H1 (cell line): ENCODE measurements around the gene SF3B3. TPM values are rescaled to one million over a fixed set of nuclear protein-coding genes. Genes with fewer than 3 reads are reported as not detected.

Experiments used
- CTCF ChIA-PET: fragments of 300-600 bp; sonication (Branson Sonifier 250); formaldehyde crosslinking; loops from one replicate; lab custom pipeline; 2021; ENCODE audit not compliant: partially characterized antibody; lab: Charles Lee
- POLR2A ChIA-PET: fragments of 300-600 bp; sonication (Branson Sonifier 250); formaldehyde crosslinking; loops from one replicate; lab custom pipeline; 2021; ENCODE audit warnings: inconsistent platforms; ENCODE audit not compliant: partially characterized antibody; lab: Charles Lee
- DNase-seq, 2 experiments: peaks; one replicate each; pipeline versions ENCODE4 v3.0.0 to v3.0.0-alpha.2; 2010 to 2022; ENCODE audit warnings: low spot score in 2 of 2, low read depth in 1 of 2, mixed read lengths in 1 of 2
- FAIRE-seq: peaks from 2 replicates; lab custom pipeline; 2011; peaks lifted over from hg19 to GRCh38; lab: Jason Lieb, UNC
- H2AFZ ChIP-seq: 2 replicates; pipeline ENCODE4 v1.8.1; 2012; ENCODE audit warnings: low read length, inconsistent platforms
- H2AK5ac ChIP-seq: 2 replicates; pipeline ENCODE4 v1.6.1; 2013; ENCODE audit warnings: low read depth, low read length
- H2BK120ac ChIP-seq: replicated peaks from 2 replicates; pipeline ENCODE3; 2013; ENCODE audit warnings: low read depth, low read length, inconsistent platforms
- H2BK12ac ChIP-seq: 2 replicates; pipeline ENCODE4 v1.6.1; 2013; ENCODE audit warnings: low read depth, low read length
- H2BK15ac ChIP-seq: 2 replicates; pipeline ENCODE4 v1.6.1; 2013; ENCODE audit warnings: low read length
- H2BK20ac ChIP-seq: 2 replicates; pipeline ENCODE4 v1.6.1; 2013; ENCODE audit warnings: low read length
- H2BK5ac ChIP-seq: 2 replicates; pipeline ENCODE4 v1.6.1; 2013; ENCODE audit warnings: low read depth, low read length
- H3K14ac ChIP-seq: 2 replicates; pipeline ENCODE4 v1.6.1; 2013; ENCODE audit warnings: inconsistent platforms; ENCODE audit not compliant: insufficient read length
- H3K18ac ChIP-seq: 2 replicates; pipeline ENCODE4 v1.6.1; 2013; ENCODE audit warnings: low read length; ENCODE audit errors: extremely low read depth
- H3K23ac ChIP-seq: 2 replicates; pipeline ENCODE4 v1.6.1; 2013; ENCODE audit warnings: inconsistent platforms; ENCODE audit not compliant: insufficient read length
- H3K23me2 ChIP-seq: 2 replicates; pipeline ENCODE4 v1.6.1; 2013; ENCODE audit warnings: low read depth, low read length
- H3K27ac ChIP-seq: 2 replicates; pipeline ENCODE4 v1.6.1; 2011; ENCODE audit warnings: low read depth, low read length, inconsistent platforms
- H3K27me3 ChIP-seq, 4 experiments: replicated peaks in 1 of 4; 1 replicate in 1 of 4; 2 replicates in 3 of 4; pipeline versions ENCODE4 v1.6.1 to v1.8.1; 2011 to 2013; ENCODE audit warnings: low read length in 3 of 4, mild to moderate bottlenecking in 3 of 4, inconsistent platforms in 2 of 4, mixed read lengths in 2 of 4, moderate library complexity in 1 of 4; ENCODE audit not compliant: control insufficient read depth in 3 of 4, insufficient read depth in 3 of 4; ENCODE audit errors: extremely low read depth in 1 of 4
- H3K36me3 ChIP-seq, 4 experiments: 2 replicates each; pipeline versions ENCODE4 v1.6.1 to v1.8.1; 2011 to 2013; ENCODE audit warnings: mild to moderate bottlenecking in 4 of 4, low read length in 3 of 4, moderate library complexity in 2 of 4, control low read depth in 1 of 4, inconsistent platforms in 1 of 4; ENCODE audit not compliant: insufficient read depth in 4 of 4, control insufficient read depth in 2 of 4
- H3K4ac ChIP-seq: replicated peaks from 2 replicates; pipeline ENCODE3; 2013; ENCODE audit warnings: low read length, low read depth, mixed read lengths, inconsistent platforms; ENCODE audit not compliant: insufficient read length
- H3K4me1 ChIP-seq, 4 experiments: replicated peaks in 1 of 4; 1 replicate in 1 of 4; 2 replicates in 3 of 4; pipeline versions ENCODE4 v1.6.1 to v1.8.1; 2011 to 2013; ENCODE audit warnings: low read length in 3 of 4, inconsistent platforms in 2 of 4, mixed read lengths in 1 of 4; ENCODE audit not compliant: insufficient read depth in 4 of 4, control insufficient read depth in 3 of 4
- H3K4me2 ChIP-seq, 2 experiments: 2 replicates each; pipeline versions ENCODE4 v1.6.1 to v1.8.1; 2011 to 2013; ENCODE audit warnings: low read depth in 2 of 2, low read length in 2 of 2, control low read depth in 1 of 2, inconsistent platforms in 1 of 2, mild to moderate bottlenecking in 1 of 2; ENCODE audit not compliant: insufficient read depth in 1 of 2
- H3K4me3 ChIP-seq, 4 experiments: fragments of 200-600, 300-600 bp in 1 of 4; sonication (generic), shearing (Covaris generic), sonication (Bioruptor Twin) in 1 of 4; 2 replicates each; pipeline versions ENCODE4 v1.5.1 to v1.8.1; 2011 to 2016; ENCODE audit warnings: low read length in 4 of 4, low read depth in 3 of 4, control low read depth in 2 of 4, inconsistent platforms in 2 of 4, mild to moderate bottlenecking in 2 of 4, mixed read lengths in 1 of 4, moderate library complexity in 1 of 4; ENCODE audit not compliant: insufficient read depth in 2 of 4; ENCODE audit errors: extremely low read depth in 1 of 4
- H3K56ac ChIP-seq: replicated peaks from 2 replicates; pipeline ENCODE3; 2013; ENCODE audit warnings: low read depth, mild to moderate bottlenecking, mixed read lengths, low read length, inconsistent platforms; ENCODE audit not compliant: insufficient read length
- H3K79me1 ChIP-seq: 2 replicates; pipeline ENCODE4 v1.6.1; 2013; ENCODE audit warnings: low read depth, low read length, control low read depth
- H3K79me2 ChIP-seq, 2 experiments: 2 replicates each; pipeline versions ENCODE4 v1.6.1 to v1.8.1; 2012 to 2013; ENCODE audit warnings: low read length in 2 of 2, mild to moderate bottlenecking in 2 of 2, inconsistent platforms in 1 of 2; ENCODE audit not compliant: insufficient read depth in 2 of 2, control insufficient read depth in 1 of 2
- H3K9ac ChIP-seq, 4 experiments: replicated peaks in 1 of 4; 1 replicate in 1 of 4; 2 replicates in 3 of 4; pipeline versions ENCODE4 v1.6.1 to v1.8.1; 2011 to 2013; ENCODE audit warnings: low read depth in 3 of 4, low read length in 3 of 4, control low read depth in 2 of 4, mild to moderate bottlenecking in 2 of 4, moderate library complexity in 2 of 4, inconsistent platforms in 1 of 4; ENCODE audit errors: extremely low read depth in 1 of 4
- H3K9me3 ChIP-seq, 2 experiments: 2 replicates each; pipeline versions ENCODE4 v1.6.1 to v1.8.1; 2012 to 2013; ENCODE audit warnings: mild to moderate bottlenecking in 2 of 2, moderate library complexity in 2 of 2, control low read depth in 1 of 2, inconsistent platforms in 1 of 2, low read depth in 1 of 2, low read length in 1 of 2, mixed read lengths in 1 of 2; ENCODE audit not compliant: insufficient read depth in 2 of 2
- H4K20me1 ChIP-seq, 2 experiments: replicated peaks in 1 of 2; 2 replicates each; pipeline versions ENCODE3 to v1.8.1; 2011 to 2013; ENCODE audit warnings: inconsistent platforms in 2 of 2, low read length in 2 of 2, mild to moderate bottlenecking in 1 of 2; ENCODE audit not compliant: insufficient read depth in 2 of 2, control insufficient read depth in 1 of 2
- H4K5ac ChIP-seq: 2 replicates; pipeline ENCODE4 v1.6.1; 2013; ENCODE audit warnings: low read length, low read depth, mixed read lengths, inconsistent platforms; ENCODE audit not compliant: insufficient read length
- H4K8ac ChIP-seq: 2 replicates; pipeline ENCODE4 v1.8.0; 2013; ENCODE audit warnings: mild to moderate bottlenecking, moderate library complexity, low read length, inconsistent platforms; ENCODE audit not compliant: insufficient read depth; ENCODE audit errors: extremely low read depth
- H4K91ac ChIP-seq: replicated peaks from 2 replicates; pipeline ENCODE3; 2013; ENCODE audit warnings: low read length, mixed read lengths, inconsistent platforms; ENCODE audit not compliant: insufficient read length
- CHD1 ChIP-seq: IDR thresholded peaks from 2 replicates; pipeline ENCODE4 v1.6.1; 2012; ENCODE audit warnings: low read depth, low read length, improper control_type of control experiment
- CTBP2 ChIP-seq: IDR thresholded peaks from 2 replicates; pipeline ENCODE4 v1.7.0; 2011; ENCODE audit warnings: borderline replicate concordance, mild to moderate bottlenecking, moderate library complexity, mixed read lengths, low read length; ENCODE audit not compliant: insufficient read depth, insufficient read length
- FOSL1 ChIP-seq: IDR thresholded peaks from 2 replicates; pipeline ENCODE4 v1.6.1; 2011; ENCODE audit warnings: mild to moderate bottlenecking, low read depth, low read length, moderate library complexity; ENCODE audit not compliant: insufficient read depth
- GABPA ChIP-seq: IDR thresholded peaks from 2 replicates; pipeline ENCODE4 v1.6.1; 2011; ENCODE audit warnings: mild to moderate bottlenecking, low read length, moderate library complexity, borderline replicate concordance; ENCODE audit not compliant: insufficient read depth
- KDM5A ChIP-seq: fragments of 200-600 bp; IDR thresholded peaks from 2 replicates; pipeline ENCODE4 v1.7.1; 2012; ENCODE audit warnings: mild to moderate bottlenecking, low read length, inconsistent platforms, mixed read lengths
- MAFK ChIP-seq: IDR thresholded peaks from 2 replicates; pipeline ENCODE4 v1.6.1; 2012; ENCODE audit warnings: low read depth, mild to moderate bottlenecking, improper control_type of control experiment, low read length
- NANOG ChIP-seq: IDR thresholded peaks from 2 replicates; pipeline ENCODE4 v1.6.1; 2011; ENCODE audit warnings: low read length, low read depth, mild to moderate bottlenecking, inconsistent platforms; ENCODE audit not compliant: insufficient read depth, poor library complexity, severe bottlenecking
- POLR2A ChIP-seq, 2 experiments: IDR thresholded peaks; 1 replicate in 1 of 2; 2 replicates in 1 of 2; pipeline ENCODE4 v1.6.1; 2011; ENCODE audit warnings: low read depth in 2 of 2, low read length in 2 of 2, mild to moderate bottlenecking in 2 of 2; ENCODE audit errors: control extremely low read depth in 1 of 2
- RXRA ChIP-seq: IDR thresholded peaks from 2 replicates; pipeline ENCODE4 v1.6.1; 2011; ENCODE audit warnings: low read depth, mild to moderate bottlenecking, low read length, moderate library complexity; ENCODE audit not compliant: insufficient read depth
- SIN3A ChIP-seq, 2 experiments: IDR thresholded peaks in 1 of 2; conservative IDR thresholded peaks in 1 of 2; 2 replicates each; pipeline ENCODE4 v1.6.1; 2011 to 2012; ENCODE audit warnings: low read length in 2 of 2, improper control_type of control experiment in 1 of 2, low read depth in 1 of 2, mild to moderate bottlenecking in 1 of 2
- YY1 ChIP-seq: IDR thresholded peaks from 2 replicates; pipeline ENCODE4 v1.6.1; 2011; ENCODE audit warnings: low read depth, mild to moderate bottlenecking, low read length
- ZNF274 ChIP-seq: IDR thresholded peaks from 2 replicates; pipeline ENCODE4 v1.7.0; 2012; ENCODE audit warnings: low read length, borderline replicate concordance; ENCODE audit errors: extremely low read depth
- WGBS, 2 experiments: shearing (Covaris generic) in 1 of 2; methylation state at CpG; one replicate each; pipeline versions ENCODE4 v1.1.6 to v1.1.7; 2013 to 2015; ENCODE audit warnings: low lambda C conversion rate in 2 of 2, mixed read lengths in 2 of 2, inconsistent platforms in 1 of 2, low coverage in 1 of 2, missing lambda C conversion rate in 1 of 2; ENCODE audit not compliant: insufficient replicate concordance in 2 of 2, insufficient coverage in 1 of 2, insufficient read length in 1 of 2; ENCODE audit errors: extremely low coverage in 1 of 2, missing lambda C conversion rate in 1 of 2; 5-methylcytosine and 5-hydroxymethylcytosine counted together
- polyA plus RNA-seq, 7 experiments: library from polyadenylated mRNA; depleted of rRNA in 3 of 7; stranded (reverse) in 5 of 7; unstranded in 2 of 7; fragments of >200 nt in 5 of 7; fragments of 200-250 nt in 2 of 7; gene quantifications; 1 replicate in 5 of 7; 2 replicates in 1 of 7; 4 replicates in 1 of 7; pipeline versions ENCODE4 v1.2.1 to v1.2.3, GENCODE V29; 2011 to 2013; ENCODE audit warnings: missing spikeins in 2 of 7, mixed read lengths in 2 of 7
- total RNA-seq: library from RNA; stranded (reverse); fragmentation: NEBNext Ultra II Directional; extraction: Animal tissue kit (Norgen Biotek cat#: 25700); gene quantifications from 2 replicates; pipeline ENCODE4 v1.2.1, GENCODE V29; 2021
- TF ChIP-seq, protein P1 (sequence below): IDR thresholded peaks from 2 replicates; pipeline ENCODE4 v1.6.1; 2012; ENCODE audit warnings: inconsistent platforms

SF3B3 gene
- total and polyA plus RNA-seq, 2 of the 8 experiments (the other 6 are each of a cell fraction or from before 2014, with no cell fraction given), result 241 to 521 TPM

DNA sequence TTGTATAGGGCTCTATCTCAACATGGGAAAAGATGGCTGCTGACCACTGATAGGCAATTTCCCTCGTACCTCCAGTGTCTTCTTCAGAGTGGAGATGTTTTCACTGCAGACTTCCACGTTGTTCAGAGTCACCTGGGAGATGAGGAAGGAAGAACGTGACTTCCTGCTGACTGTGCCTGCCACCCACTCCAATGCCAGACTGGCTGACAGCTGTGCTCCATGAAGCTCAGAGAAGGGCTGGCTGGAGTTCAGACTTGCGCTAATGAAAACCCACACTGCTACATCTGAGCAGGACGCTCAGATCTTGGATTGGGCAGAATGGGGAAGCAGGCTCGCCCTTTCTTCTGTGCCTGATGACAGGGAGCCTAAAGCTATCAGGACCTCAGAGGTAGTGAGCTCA, 33.4 kb upstream of the SF3B3 start:
- Histone ChIP-seq H2BK12ac (no peak overlapping the region), H3K9me3 (no peaks in the 10 kb centered on the region), H3K4ac (no peak overlapping the region), H2BK120ac (no peak overlapping the region), H3K23me2 (no peaks in the 10 kb centered on the region), H2AFZ (no peak overlapping the region), H4K91ac (no peak overlapping the region), H3K9ac (no peak overlapping the region), H4K8ac (no peak overlapping the region), H3K4me1 (no peaks in the 10 kb centered on the region), H3K18ac (no peak overlapping the region), H3K79me2 (no peaks in the 10 kb centered on the region), H3K56ac (no peak overlapping the region), H2AK5ac (no peak overlapping the region), H3K4me3 (no peak overlapping the region), H3K27me3 (no peaks in the 10 kb centered on the region), H4K20me1 (no peaks in the 10 kb centered on the region), H3K79me1 (no peaks in the 10 kb centered on the region), H2BK20ac (no peak overlapping the region), H3K4me2 (no peak overlapping the region), H3K14ac (no peak overlapping the region), H3K27ac (no peak overlapping the region), H2BK15ac (no peak overlapping the region), H3K36me3 (peaks cover 2 to 11% (median 4%) of the 10 kb centered on the region in 4 experiments; a peak in 5 of 8 replicates), H2BK5ac (no peak overlapping the region; the same call in 1 of the 2 replicates), H3K23ac (no peak overlapping the region), H4K5ac (no peak overlapping the region)
- DNase-seq, result no peak
- ChIA-PET CTCF (interaction anchor here (1.0 to 2.8 kb wide), 4 partner anchors 12 to 35 kb away, joined by 3 to 13 read pairs (median 4); no protein-coding TSS in a partner anchor), POLR2A (interaction anchor here (0.8 to 1.6 kb wide), 6 partner anchors 10 to 137 kb away, joined by 3 to 5 read pairs (median 3); no protein-coding TSS in a partner anchor)
- 90% methylated on average over 6 of the region's 6 CpGs; no CpG with 5 or more reads in 1 of the 2 experiments for WGBS, 2 experiments
- no peak for FAIRE-seq
- TF ChIP-seq FOSL1, result no peak
- no peak for TF ChIP-seq SIN3A (conservative IDR thresholded peaks at IDR 0.05 in 1 of 2, IDR thresholded peaks at IDR 0.05 in 1 of 2; ENCODE audit: low read depth in 1 of 2, low read length in 2 of 2)
- TF ChIP-seq ZNF274, result no peak
- no peak for TF ChIP-seq POLR2A (IDR thresholded peaks at IDR 0.05; ENCODE audit: control extremely low read depth in 1 of 2, low read depth in 2 of 2, low read length in 2 of 2)
- no peak for TF ChIP-seq CTBP2
- no peak for TF ChIP-seq RXRA
- TF ChIP-seq KDM5A, result no peak
- no peak for TF ChIP-seq CHD1
- TF ChIP-seq YY1, result no peak
- no peak for TF ChIP-seq MAFK
- no peak for TF ChIP-seq GABPA
- no peak for TF ChIP-seq NANOG
- TF ChIP-seq, protein P1, sequence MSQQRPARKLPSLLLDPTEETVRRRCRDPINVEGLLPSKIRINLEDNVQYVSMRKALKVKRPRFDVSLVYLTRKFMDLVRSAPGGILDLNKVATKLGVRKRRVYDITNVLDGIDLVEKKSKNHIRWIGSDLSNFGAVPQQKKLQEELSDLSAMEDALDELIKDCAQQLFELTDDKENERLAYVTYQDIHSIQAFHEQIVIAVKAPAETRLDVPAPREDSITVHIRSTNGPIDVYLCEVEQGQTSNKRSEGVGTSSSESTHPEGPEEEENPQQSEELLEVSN, result no peak
